Esophagus muscularis mucosa (tissue), 4 donors: Measurements from ENCODE around the gene SORCS2. TPM values are rescaled to one million over a fixed set of nuclear protein-coding genes. Genes with fewer than 3 reads are reported as not detected.

Experiments used
- DNase-seq: peaks from one replicate; pipeline ENCODE4 v3.0.0-alpha.2; 2017; ENCODE audit errors: extremely low spot score
- H3K27ac ChIP-seq, 4 donors: fragments of 200-600 bp; sonication (generic); replicated peaks in 1 of 4; 1 replicate in 3 of 4; 2 replicates in 1 of 4; pipeline ENCODE4 v1.5.1; 2016 to 2019; ENCODE audit warnings: mild to moderate bottlenecking in 1 of 4
- H3K27me3 ChIP-seq, 4 donors: fragments of 200-600 bp; sonication (generic); one replicate each; pipeline versions ENCODE4 v1.5.1 to v1.6.0; 2016 to 2019
- H3K36me3 ChIP-seq, 4 donors: fragments of 200-600 bp; sonication (generic); one replicate each; pipeline ENCODE4 v1.5.1; 2016 to 2019
- H3K4me1 ChIP-seq, 4 donors: fragments of 200-600 bp; sonication (generic); one replicate each; pipeline ENCODE4 v1.5.1; 2016 to 2019
- H3K4me3 ChIP-seq, 4 donors: fragments of 200-600 bp; sonication (generic); 1 replicate in 2 of 4; 2 replicates in 2 of 4; pipeline ENCODE4 v1.5.1; 2016 to 2019; ENCODE audit warnings: mild to moderate bottlenecking in 4 of 4, moderate library complexity in 1 of 4
- H3K9me3 ChIP-seq, 4 donors: fragments of 200-600 bp; sonication (generic); 1 replicate in 3 of 4; 2 replicates in 1 of 4; pipeline ENCODE4 v1.5.1; 2016 to 2019
- CTCF ChIP-seq, 3 experiments: fragments of 200-600 bp in 2 of 3; fragments of 450-650 bp in 1 of 3; sonication (generic) in 2 of 3; IDR thresholded peaks; one replicate each; pipeline ENCODE4 v1.5.1; 2017 to 2019; ENCODE audit warnings: antibody characterized with exemption in 3 of 3, mild to moderate bottlenecking in 2 of 3, moderate library complexity in 1 of 3
- EP300 ChIP-seq: sonication (generic); formaldehyde crosslinking; IDR thresholded peaks from one replicate; pipeline ENCODE4 v1.6.1; 2017; ENCODE audit warnings: antibody characterized with exemption
- POLR2A ChIP-seq: fragments of 450-650 bp; IDR thresholded peaks from one replicate; pipeline ENCODE4 v1.6.1; 2017; ENCODE audit warnings: antibody characterized with exemption, moderate library complexity, mild to moderate bottlenecking, low read depth
- POLR2AphosphoS5 ChIP-seq, 2 donors: sonication (generic); formaldehyde crosslinking; IDR thresholded peaks; one replicate each; pipeline ENCODE4 v1.6.1; 2017; ENCODE audit warnings: antibody characterized with exemption in 2 of 2
- WGBS: methylation state at CpG from one replicate; pipeline ENCODE4 v1.1.5; 2018; 5-methylcytosine and 5-hydroxymethylcytosine counted together
- intact Hi-C: fragments of 100-400 bp; cut with DNase I; formaldehyde crosslinking; loops from one replicate; pipeline ENCODE4 v1.15.1; 2023
- total RNA-seq, 4 donors: library from RNA; depleted of rRNA; stranded (reverse); fragments of >200 nt; gene quantifications; one replicate each; pipeline versions ENCODE4 v1.1.0 to v1.2.1, GENCODE V29; 2016

SORCS2 gene
- total RNA-seq, 4 donors from 2014 or later: 3.3 to 10.1 (median 4.3) TPM

GRCh38 chr4:7558436-7558835 is 366.1 kb downstream of the SORCS2 start:
- no peak for TF ChIP-seq CTCF (IDR thresholded peaks at IDR 0.05)
- no peak for TF ChIP-seq EP300
- TF ChIP-seq POLR2A: no peak
- no peak for TF ChIP-seq POLR2AphosphoS5 (IDR thresholded peaks at IDR 0.05)
- H3K27ac ChIP-seq: no peak overlapping the region
- H3K36me3 ChIP-seq: no peaks in the 10 kb centered on the region
- DNase-seq: no peak
- no peaks in the 10 kb centered on the region for H3K27me3 ChIP-seq
- no peaks in the 10 kb centered on the region for H3K4me1 ChIP-seq
- intact Hi-C loops: no loop called here
- no peak overlapping the region for H3K4me3 ChIP-seq
- WGBS: 98% methylated on average over 7 of the region's 7 CpGs
- H3K9me3 ChIP-seq: peaks cover 0 to 10% (median 3%) of the 10 kb centered on the region in 4 donors

GRCh38 chr4:7559316-7559715 is 367.0 kb downstream of the SORCS2 start:
- Histone ChIP-seq H3K27me3 (no peaks in the 10 kb centered on the region), H3K36me3 (no peaks in the 10 kb centered on the region), H3K9me3 (peaks cover 0 to under 1% (median 0%) of the 10 kb centered on the region in 4 donors), H3K4me1 (no peaks in the 10 kb centered on the region), H3K27ac (no peak overlapping the region), H3K4me3 (no peak overlapping the region)
- intact Hi-C loops: no loop called here
- no peak for DNase-seq
- TF ChIP-seq CTCF (IDR thresholded peaks at IDR 0.05) (no peak), POLR2AphosphoS5 (IDR thresholded peaks at IDR 0.05) (no peak), POLR2A (no peak), EP300 (no peak)
- WGBS: 90% methylated on average over 2 of the region's 7 CpGs

- H3K27me3 ChIP-seq: no peaks in the 10 kb centered on the region
- 89% methylated on average over 16 of the region's 16 CpGs for WGBS
- no peaks in the 10 kb centered on the region for H3K4me1 ChIP-seq
- TF ChIP-seq POLR2A (no peak), POLR2AphosphoS5 (IDR thresholded peaks at IDR 0.05) (no peak), EP300 (no peak), CTCF (IDR thresholded peaks at IDR 0.05) (no peak)
- no peaks in the 10 kb centered on the region for H3K9me3 ChIP-seq
- no peak overlapping the region for H3K27ac ChIP-seq
- intact Hi-C loops: no loop called here
- H3K4me3 ChIP-seq: no peak overlapping the region
- no peak for DNase-seq
- no peaks in the 10 kb centered on the region for H3K36me3 ChIP-seq
Observed at GRCh38 chr4:7559741-7560395, 367.5 kb downstream of the SORCS2 start.

DNA sequence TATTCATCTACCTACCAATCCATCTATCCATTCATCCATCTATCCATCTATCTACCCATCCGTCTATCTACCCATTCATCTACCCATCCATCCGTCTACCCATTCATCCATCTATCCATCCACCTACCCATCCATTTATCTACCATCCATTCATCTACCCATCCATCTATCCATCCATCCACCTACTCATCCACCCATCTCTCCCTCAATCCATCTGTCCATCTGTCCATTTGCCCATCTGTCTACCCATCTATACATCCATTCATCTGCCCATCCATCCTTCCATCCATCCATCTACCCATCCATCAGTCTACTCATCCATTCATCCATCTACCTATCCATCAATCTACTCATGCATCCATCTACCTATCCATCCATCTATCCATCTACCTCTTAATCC is 369.2 kb downstream of the SORCS2 start:
- Histone ChIP-seq H3K4me1 (no peaks in the 10 kb centered on the region), H3K27ac (no peak overlapping the region), H3K9me3 (no peaks in the 10 kb centered on the region), H3K4me3 (no peak overlapping the region), H3K27me3 (no peaks in the 10 kb centered on the region), H3K36me3 (no peaks in the 10 kb centered on the region)
- 91% methylated on average over 2 of the region's 2 CpGs for WGBS
- intact Hi-C loops: no loop called here
- DNase-seq: no peak
- TF ChIP-seq CTCF (IDR thresholded peaks at IDR 0.05) (no peak), POLR2A (no peak), EP300 (no peak), POLR2AphosphoS5 (IDR thresholded peaks at IDR 0.05) (no peak)

DNA sequence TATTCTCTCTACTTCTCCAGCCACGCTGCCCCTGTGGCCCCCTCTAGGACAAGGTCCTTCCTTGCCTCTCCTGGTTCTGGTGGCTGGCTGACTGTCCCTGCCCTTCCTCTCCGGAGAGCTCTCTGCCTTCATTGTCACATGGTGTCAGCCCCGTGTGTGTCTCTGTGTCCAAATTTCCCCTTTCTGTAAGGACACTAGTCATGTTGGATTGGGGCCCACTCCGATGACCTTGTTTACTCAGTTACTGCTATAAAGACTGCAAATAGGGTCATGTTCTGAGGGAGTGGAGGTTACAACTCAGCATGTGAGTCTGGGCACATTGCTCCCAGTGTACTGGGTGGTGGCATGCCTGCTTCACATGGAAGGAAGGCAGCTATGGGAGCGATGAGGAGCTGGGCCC is 371.9 kb downstream of the SORCS2 start:
- H3K27me3 ChIP-seq: no peaks in the 10 kb centered on the region
- H3K4me1 ChIP-seq: no peaks in the 10 kb centered on the region
- 74% methylated on average over 5 of the region's 5 CpGs for whole genome bisulfite sequencing
- no peak overlapping the region for H3K27ac ChIP-seq
- H3K9me3 ChIP-seq: no peaks in the 10 kb centered on the region
- H3K36me3 ChIP-seq: no peaks in the 10 kb centered on the region
- no peak overlapping the region for H3K4me3 ChIP-seq
- TF ChIP-seq POLR2A (no peak), CTCF (IDR thresholded peaks at IDR 0.05) (no peak), EP300 (no peak), POLR2AphosphoS5 (IDR thresholded peaks at IDR 0.05) (no peak)
- intact Hi-C loops: no loop called here
- no peak for DNase-seq
